ENCODE data around the gene CBX6.
"Not testable (repeated sequence)": the region's sequence is repeated elsewhere in the genome, so short reads cannot be mapped to it uniquely, and the experiment has no call there.

The CBX6 gene

GRCh38 chr22:38860283-38861169 lies 11.5 kb downstream of the CBX6 start:
- FAIRE-seq (no peak), DNase-seq (ENCODE audit: insufficient read length, low spot score) (no peak)
- no peak for TF ChIP-seq CTCF (IDR thresholded peaks at IDR 0.05; ENCODE audit: insufficient read depth, missing control alignments)

- DNase-seq (ENCODE audit: insufficient read length, low spot score) = no peak
- no peak for TF ChIP-seq CTCF (IDR thresholded peaks at IDR 0.05; ENCODE audit: insufficient read depth, missing control alignments)
- FAIRE-seq = no peak
Observed at GRCh38 chr22:38859581-38860282, 12.3 kb downstream of the CBX6 start.

GRCh38 chr22:38858492-38858891 lies 13.5 kb downstream of the CBX6 start:
- DNase-seq (ENCODE audit: insufficient read length, low spot score) (no peak), FAIRE-seq (no peak)
- no peak for TF ChIP-seq CTCF (IDR thresholded peaks at IDR 0.05; ENCODE audit: insufficient read depth, missing control alignments)

DNA sequence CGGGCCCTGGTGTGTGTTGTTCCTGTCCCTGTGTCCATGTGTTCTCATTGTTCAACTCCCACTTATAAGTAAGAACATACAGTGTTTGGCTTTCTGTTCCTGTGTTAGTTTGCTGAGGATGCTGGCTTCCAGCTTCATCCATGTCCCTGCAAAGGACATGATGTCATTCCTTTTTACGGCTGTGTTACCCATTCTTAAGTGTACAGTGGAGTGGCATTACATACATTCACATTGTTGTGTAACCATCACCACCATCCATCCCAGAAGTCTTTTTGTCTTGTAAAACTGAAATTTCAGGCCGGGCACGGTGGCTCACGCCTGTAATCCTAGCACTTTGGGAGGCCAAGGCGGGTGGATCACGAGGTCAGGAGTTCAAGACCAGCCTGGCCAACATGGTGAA lies 17.5 kb downstream of the CBX6 start:
- FAIRE-seq; DNase-seq (ENCODE audit: insufficient read length, low spot score): not testable (repeated sequence)

GRCh38 chr22:38853883-38854282 lies 18.1 kb downstream of the CBX6 start:
- not testable (repeated sequence) for DNase-seq (ENCODE audit: insufficient read length, low spot score); FAIRE-seq

DNA sequence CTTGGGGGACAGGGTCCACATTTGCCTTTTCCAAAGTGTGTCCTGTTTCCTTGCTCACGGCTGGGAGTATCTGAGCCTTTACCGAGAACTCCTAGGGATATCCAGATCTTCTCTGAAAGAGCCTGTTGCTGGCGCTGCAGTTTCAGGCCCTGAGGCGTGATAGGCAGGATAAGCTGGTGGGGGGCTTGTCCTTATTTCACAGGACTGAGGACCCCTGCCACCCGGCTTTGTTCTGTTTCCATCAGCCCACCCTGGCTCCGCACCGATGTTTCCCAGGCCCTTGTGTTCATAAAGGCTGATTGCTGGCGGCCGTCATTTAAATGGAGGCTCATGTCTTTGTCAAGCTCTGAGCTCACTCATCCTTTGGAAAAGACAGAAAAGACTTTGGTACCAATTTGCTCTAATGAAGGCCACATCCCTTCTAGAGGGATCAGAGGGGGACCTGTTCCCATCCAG lies 18.8 kb downstream of the CBX6 start:
- DNase-seq (ENCODE audit: insufficient read length, low spot score) = no peak
- no peak for TF ChIP-seq CTCF (IDR thresholded peaks at IDR 0.05; ENCODE audit: insufficient read depth, missing control alignments)
- FAIRE-seq = no peak

GRCh38 chr22:38852522-38852921 lies 19.5 kb downstream of the CBX6 start:
- TF ChIP-seq CTCF (IDR thresholded peaks at IDR 0.05; ENCODE audit: insufficient read depth, missing control alignments) = no peak
- no peak for DNase-seq (ENCODE audit: insufficient read length, low spot score)
- no peak for FAIRE-seq

Data from D721Med (cell line).